ENCODE data around the gene SLC10A3.

SLC10A3 gene

DNA sequence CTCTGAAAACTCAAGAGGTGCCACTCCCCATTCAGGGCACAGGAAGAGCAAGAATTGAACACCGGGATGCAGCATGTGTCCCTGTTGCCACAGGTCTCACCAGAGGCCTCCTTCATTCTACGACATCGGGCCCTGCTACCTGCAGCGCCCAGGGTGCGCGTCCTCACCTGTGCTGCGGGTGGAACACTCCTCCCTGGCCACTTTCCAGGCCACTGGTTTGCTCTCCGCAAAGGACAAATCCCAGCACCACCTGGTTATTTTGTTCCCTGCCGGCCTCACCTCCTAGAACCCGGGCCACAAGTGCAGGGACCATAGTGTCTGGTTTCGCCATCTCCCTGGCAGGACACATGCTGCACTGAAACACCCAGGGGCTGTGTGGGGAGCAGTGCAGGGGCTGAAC lies 39.9 kb upstream of the SLC10A3 start:
- H3K4me3 ChIP-seq (ENCODE audit: low read length), result no peak overlapping the region
- no peak for DNase-seq (ENCODE audit: low read depth)
- TF ChIP-seq, protein P1, sequence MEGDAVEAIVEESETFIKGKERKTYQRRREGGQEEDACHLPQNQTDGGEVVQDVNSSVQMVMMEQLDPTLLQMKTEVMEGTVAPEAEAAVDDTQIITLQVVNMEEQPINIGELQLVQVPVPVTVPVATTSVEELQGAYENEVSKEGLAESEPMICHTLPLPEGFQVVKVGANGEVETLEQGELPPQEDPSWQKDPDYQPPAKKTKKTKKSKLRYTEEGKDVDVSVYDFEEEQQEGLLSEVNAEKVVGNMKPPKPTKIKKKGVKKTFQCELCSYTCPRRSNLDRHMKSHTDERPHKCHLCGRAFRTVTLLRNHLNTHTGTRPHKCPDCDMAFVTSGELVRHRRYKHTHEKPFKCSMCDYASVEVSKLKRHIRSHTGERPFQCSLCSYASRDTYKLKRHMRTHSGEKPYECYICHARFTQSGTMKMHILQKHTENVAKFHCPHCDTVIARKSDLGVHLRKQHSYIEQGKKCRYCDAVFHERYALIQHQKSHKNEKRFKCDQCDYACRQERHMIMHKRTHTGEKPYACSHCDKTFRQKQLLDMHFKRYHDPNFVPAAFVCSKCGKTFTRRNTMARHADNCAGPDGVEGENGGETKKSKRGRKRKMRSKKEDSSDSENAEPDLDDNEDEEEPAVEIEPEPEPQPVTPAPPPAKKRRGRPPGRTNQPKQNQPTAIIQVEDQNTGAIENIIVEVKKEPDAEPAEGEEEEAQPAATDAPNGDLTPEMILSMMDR (conservative IDR thresholded peaks at IDR 0.05; ENCODE audit: low read length), result no peak

DNA sequence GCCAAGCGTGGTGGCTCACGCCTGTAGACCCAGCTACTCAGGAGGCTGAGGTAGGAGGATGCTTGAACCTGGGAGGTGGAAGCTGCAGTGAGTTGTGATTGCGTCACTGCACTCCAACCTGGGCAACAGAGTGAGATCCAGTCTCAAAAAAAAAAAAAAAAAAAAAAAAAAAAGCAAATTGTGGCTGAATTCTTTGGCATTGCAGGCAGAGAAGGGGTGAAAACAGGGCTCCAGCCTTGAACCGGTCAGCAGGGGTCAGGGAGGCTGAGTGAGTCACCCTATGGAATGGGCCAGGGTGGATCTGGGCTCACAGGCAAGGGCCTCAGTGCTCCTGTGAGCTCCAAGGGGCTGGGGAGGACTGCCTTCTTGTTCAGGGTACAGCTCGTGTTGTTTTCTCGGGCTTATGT lies 38.8 kb upstream of the SLC10A3 start:
- DNase-seq (ENCODE audit: low read depth), result no peak
- no peak overlapping the region for H3K4me3 ChIP-seq (ENCODE audit: low read length)
- TF ChIP-seq, protein P1 (conservative IDR thresholded peaks at IDR 0.05; ENCODE audit: low read length), result no peak

DNA sequence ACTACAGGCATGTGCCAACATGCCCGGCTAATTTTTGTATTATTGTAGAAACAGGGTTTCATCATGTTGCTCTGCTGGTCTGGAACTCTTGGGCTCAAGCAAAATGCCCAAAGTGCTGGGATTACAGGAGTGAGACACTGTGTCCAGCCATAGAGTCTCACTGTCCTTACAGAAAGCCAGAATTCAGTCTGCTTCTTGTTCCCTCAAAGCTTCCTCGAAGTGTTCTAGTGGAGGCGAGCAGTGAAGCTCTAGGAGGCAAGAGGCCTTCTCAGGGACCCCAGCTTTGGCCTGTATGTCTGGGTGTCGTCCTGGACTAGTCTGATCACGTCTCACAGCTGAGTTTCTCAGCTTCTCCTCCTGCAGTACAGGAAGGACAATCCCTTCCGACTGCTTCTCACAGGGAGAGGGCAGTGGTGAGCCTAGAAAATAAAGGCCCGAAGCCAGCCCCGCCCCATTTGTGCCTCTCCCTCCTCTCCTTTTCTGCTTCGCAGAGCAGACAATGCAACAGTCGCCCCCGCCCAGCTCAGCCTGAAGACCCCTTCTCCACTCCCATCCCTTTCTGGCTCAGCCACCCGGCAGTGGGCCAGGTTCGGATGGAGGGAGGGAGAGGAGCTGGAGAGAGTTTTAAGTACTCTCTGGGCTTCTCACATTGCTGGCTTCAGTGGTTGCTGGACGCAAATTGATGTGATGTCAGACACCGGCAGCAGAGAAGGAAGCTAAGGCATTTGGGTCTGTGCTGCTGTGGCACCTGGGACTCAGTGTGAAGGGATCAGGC lies 36.7 kb upstream of the SLC10A3 start:
- DNase-seq (ENCODE audit: low read depth), result peak; percentile 74
- H3K4me3 ChIP-seq (ENCODE audit: low read length), result peak overlapping the region; percentile 53
- TF ChIP-seq, protein P1 (conservative IDR thresholded peaks at IDR 0.05; ENCODE audit: low read length), result peak; percentile 61

DNA sequence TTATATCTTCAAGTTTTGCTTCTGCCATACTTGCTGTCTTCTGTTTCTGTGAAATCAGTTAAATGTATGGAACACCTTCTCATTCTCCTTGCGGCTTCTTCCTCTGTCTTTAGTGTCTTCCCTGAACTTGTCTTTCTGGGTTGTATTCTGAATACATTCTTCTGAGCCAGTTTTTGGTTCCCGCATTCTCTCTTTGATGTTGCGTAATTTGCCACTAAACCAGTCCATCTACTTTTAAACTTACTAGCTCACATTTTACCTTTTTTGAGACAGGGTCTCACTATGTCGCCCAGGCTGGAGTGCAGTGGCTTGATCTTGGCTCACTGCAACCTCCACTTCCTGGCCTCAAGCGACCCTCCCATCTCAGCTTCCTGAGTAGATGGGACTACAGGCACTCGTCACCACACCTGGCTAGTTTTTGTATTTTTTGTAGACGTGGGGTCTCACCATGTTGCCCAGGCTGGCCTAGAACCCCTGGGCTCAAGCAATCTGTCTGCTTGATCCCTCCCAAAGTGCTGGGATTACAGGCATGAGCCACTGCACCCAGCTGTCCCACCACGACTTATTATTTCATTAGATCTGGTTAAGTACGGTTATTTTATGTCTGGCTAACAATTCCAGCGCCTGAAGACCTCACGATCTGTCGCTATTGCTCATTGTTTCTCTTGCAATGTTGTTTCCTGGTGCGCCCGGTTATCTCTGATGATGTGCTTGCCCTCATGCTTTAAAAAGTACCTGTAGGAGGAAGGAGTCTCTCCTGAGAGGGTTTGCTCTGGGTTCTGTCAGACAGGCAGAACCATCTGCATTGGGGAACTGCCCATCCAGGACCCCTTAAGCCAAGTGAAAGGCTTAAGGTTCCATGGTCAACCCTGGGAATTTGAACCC lies 35.4 kb upstream of the SLC10A3 start:
- TF ChIP-seq, protein P1 (conservative IDR thresholded peaks at IDR 0.05; ENCODE audit: low read length), result no peak
- DNase-seq (ENCODE audit: low read depth), result no peak
- H3K4me3 ChIP-seq (ENCODE audit: low read length), result no peak overlapping the region

DNA sequence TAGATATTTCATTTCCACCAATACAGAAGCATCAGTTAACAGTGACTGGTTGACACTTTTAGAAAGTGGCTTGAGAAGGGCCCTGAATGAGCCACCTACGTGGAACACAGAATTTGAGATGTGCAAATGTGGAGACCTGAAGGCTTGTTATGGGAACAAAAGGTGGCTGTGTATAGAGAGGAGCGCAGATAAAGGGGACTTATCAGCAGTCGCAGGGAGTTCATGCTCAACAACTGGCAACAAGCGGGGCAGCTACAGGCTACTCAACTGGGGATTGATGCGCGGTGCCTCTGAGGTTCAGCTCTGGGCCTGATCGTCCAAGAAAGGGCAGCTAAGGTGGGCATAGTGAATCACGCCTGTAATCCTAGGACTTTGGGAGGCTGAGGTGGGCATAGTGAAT lies 29.0 kb upstream of the SLC10A3 start:
- no peak for DNase-seq (ENCODE audit: low read depth)
- TF ChIP-seq, protein P1 (conservative IDR thresholded peaks at IDR 0.05; ENCODE audit: low read length), result no peak
- H3K4me3 ChIP-seq (ENCODE audit: low read length), result no peak overlapping the region

DNA sequence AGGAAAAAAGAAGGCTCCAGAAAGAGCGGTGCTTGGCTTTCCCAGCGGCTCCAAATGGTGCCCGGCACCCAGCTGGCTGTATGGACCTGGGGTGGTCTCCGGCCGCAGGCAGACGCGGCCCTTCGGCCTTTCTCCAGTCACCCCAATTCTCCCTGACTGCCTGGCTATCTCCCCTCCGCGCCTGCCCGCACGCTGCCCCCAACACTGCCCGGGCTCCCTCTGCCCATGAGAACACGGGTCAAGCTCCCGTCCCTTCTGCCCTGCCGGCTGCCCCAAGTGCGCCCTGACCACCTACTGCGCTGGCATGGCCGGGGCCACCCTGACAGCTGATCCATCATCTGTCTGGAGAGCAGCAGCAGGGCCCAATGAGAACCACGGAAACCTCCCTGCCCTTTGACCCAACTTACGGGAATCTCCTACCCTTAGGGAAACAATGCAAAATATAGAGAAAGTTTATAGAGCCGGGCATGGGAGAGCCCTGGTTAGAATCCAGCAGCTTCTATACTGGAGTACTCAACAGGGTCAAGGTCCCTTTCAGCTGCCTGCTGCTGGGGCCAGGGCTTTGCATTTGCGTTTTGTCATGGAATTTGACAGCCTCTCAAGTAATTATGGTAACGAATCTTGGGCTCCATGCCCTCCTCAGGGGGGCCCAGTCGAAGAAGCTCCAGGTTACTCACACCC lies 26.8 kb upstream of the SLC10A3 start:
- TF ChIP-seq, protein P1 (conservative IDR thresholded peaks at IDR 0.05; ENCODE audit: low read length), result no peak
- DNase-seq (ENCODE audit: low read depth), result no peak
- H3K4me3 ChIP-seq (ENCODE audit: low read length), result peak overlapping the region; percentile 65; the same call in 1 of the 2 replicates
